Calu3 (cell line): Measurements from ENCODE around the gene SPHK2. TPM values are rescaled to one million over a fixed set of nuclear protein-coding genes. Genes with fewer than 3 reads are reported as not detected.

Experiments
- BruUV-seq: library from RNA; stranded (reverse); fragments of 400-500 nt; replicated peaks from 2 replicates; lab custom pipeline; 2021; lab: Mats Ljungman, UMichigan
- CTCF ChIA-PET: fragments of 300-600 bp; sonication (Branson Sonifier 250); formaldehyde crosslinking; loops from one replicate; lab custom pipeline; 2022; ENCODE audit warnings: antibody characterized with exemption; lab: Charles Lee
- DNase-seq: peaks from one replicate; pipeline ENCODE4 v3.0.0; 2022
- H3K27ac Mint-ChIP-seq: one replicate; pipeline ENCODE4 v1.8.0; 2022; ENCODE audit warnings: mixed read lengths; ENCODE audit not compliant: unreplicated experiment
- H3K27me3 Mint-ChIP-seq: one replicate; pipeline ENCODE4 v1.8.0; 2022; ENCODE audit warnings: mixed read lengths; ENCODE audit not compliant: unreplicated experiment
- H3K36me3 Mint-ChIP-seq: one replicate; pipeline ENCODE4 v1.8.0; 2022; ENCODE audit warnings: mild to moderate bottlenecking, moderate library complexity, mixed read lengths; ENCODE audit not compliant: insufficient read depth, unreplicated experiment
- H3K4me1 Mint-ChIP-seq: one replicate; pipeline ENCODE4 v1.8.0; 2022; ENCODE audit warnings: mild to moderate bottlenecking, low read depth, mixed read lengths; ENCODE audit not compliant: unreplicated experiment
- H3K4me3 Mint-ChIP-seq: one replicate; pipeline ENCODE4 v1.8.0; 2022; ENCODE audit warnings: mild to moderate bottlenecking, low read depth, moderate library complexity, mixed read lengths; ENCODE audit not compliant: unreplicated experiment
- H3K9me3 Mint-ChIP-seq: one replicate; pipeline ENCODE4 v1.8.0; 2022; ENCODE audit warnings: low read depth, mixed read lengths; ENCODE audit not compliant: unreplicated experiment
- CTCF ChIP-seq: fragments of 200-600 bp; IDR thresholded peaks from one replicate; pipeline ENCODE4 v1.8.0; 2022; ENCODE audit warnings: antibody characterized with exemption; ENCODE audit not compliant: unreplicated experiment
- intact Hi-C: fragments of 100-400 bp; cut with micrococcal nuclease; formaldehyde crosslinking; loops from one replicate; pipeline ENCODE4 v1.10.0; 2022; ENCODE audit not compliant: unreplicated experiment
- total RNA-seq: library from RNA; stranded (reverse); gene quantifications from 2 replicates; pipeline ENCODE4 v1.2.3, GENCODE V29; 2022

Gene SPHK2
- total RNA-seq, 1 experiment from 2014 or later = 24.2 TPM

- peaks cover 73% of the 10 kb centered on the region for H3K36me3 Mint-ChIP-seq
- BruUV-seq = no TSS peak
- no peaks in the 10 kb centered on the region for H3K27me3 Mint-ChIP-seq
- peak overlapping the region; percentile 100 for H3K27ac Mint-ChIP-seq
- DNase-seq = no peak
- peak overlapping the region; percentile 94 for H3K4me3 Mint-ChIP-seq
- H3K4me1 Mint-ChIP-seq = peaks cover 54% of the 10 kb centered on the region
- intact Hi-C loops = no loop called here
- no peak for TF ChIP-seq CTCF
- no peaks in the 10 kb centered on the region for H3K9me3 Mint-ChIP-seq
- CTCF ChIA-PET = interaction anchor here (0.7 kb wide), 1 partner anchor 109 kb away, joined by 4 read pairs; no protein-coding TSS in a partner anchor
Observed at GRCh38 chr19:48615231-48616040, 3.9 kb upstream of the SPHK2 start.

GRCh38 chr19:48616041-48616436 lies 3.3 kb upstream of the SPHK2 start:
- no peak for DNase-seq
- H3K4me1 Mint-ChIP-seq = peaks cover 54% of the 10 kb centered on the region

DNA sequence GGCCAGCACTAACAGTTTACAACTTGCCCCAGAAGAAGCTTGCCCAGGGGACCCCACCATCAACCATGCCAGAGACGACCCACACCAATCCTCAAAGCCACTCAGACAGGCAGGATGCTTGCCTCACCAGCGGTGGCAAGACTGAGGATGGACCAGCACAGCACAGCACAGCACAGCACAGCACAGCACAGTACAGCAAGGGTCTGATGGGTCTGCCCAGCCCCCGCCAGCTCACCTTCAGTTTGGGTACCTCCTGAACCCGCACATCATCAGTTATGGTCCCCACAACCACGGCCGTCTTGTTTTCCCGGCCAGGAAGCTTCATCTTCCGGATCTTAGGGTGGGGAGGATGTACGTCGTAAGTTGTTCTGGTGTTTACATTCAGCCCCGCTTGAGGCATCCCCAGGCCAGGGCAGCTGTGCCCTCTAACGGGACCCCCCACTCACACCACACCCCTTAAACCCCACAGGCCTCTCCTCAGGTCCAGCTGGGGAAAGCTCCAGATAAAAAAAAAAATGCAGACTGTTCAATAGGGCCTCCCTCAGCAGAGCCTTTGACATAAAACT lies 2.7 kb upstream of the SPHK2 start:
- intact Hi-C loops = no loop called here
- no peaks in the 10 kb centered on the region for H3K27me3 Mint-ChIP-seq
- TF ChIP-seq CTCF = no peak
- no peak for DNase-seq
- H3K4me3 Mint-ChIP-seq = peak overlapping the region; percentile 94
- no peaks in the 10 kb centered on the region for H3K9me3 Mint-ChIP-seq
- peaks cover 69% of the 10 kb centered on the region for H3K36me3 Mint-ChIP-seq
- CTCF ChIA-PET = interaction anchor here (0.6 to 1.5 kb wide), 2 partner anchors 8 to 23 kb away, joined by 4 read pairs; no protein-coding TSS in a partner anchor
- peaks cover 54% of the 10 kb centered on the region for H3K4me1 Mint-ChIP-seq
- H3K27ac Mint-ChIP-seq = peak overlapping the region; percentile 100
- no TSS peak for BruUV-seq

More at GRCh38 chr19:48616041-48616436, 3.3 kb upstream of the SPHK2 start:
- TF ChIP-seq CTCF = no peak
- BruUV-seq = no TSS peak
- peak overlapping the region; percentile 94 for H3K4me3 Mint-ChIP-seq
- intact Hi-C loops = no loop called here
- H3K27ac Mint-ChIP-seq = peak overlapping the region; percentile 100
- H3K36me3 Mint-ChIP-seq = peaks cover 69% of the 10 kb centered on the region
- no peaks in the 10 kb centered on the region for H3K9me3 Mint-ChIP-seq
- CTCF ChIA-PET = no interaction called here
- no peaks in the 10 kb centered on the region for H3K27me3 Mint-ChIP-seq

- Mint-ChIP-seq H3K4me1 (peaks cover 54% of the 10 kb centered on the region), H3K4me3 (peak overlapping the region; percentile 94), H3K9me3 (no peaks in the 10 kb centered on the region), H3K27me3 (no peaks in the 10 kb centered on the region), H3K36me3 (peaks cover 69% of the 10 kb centered on the region), H3K27ac (peak overlapping the region; percentile 100)
- CTCF ChIA-PET = interaction anchor here (0.6 to 1.5 kb wide), 3 partner anchors 9 to 28 kb away, joined by 4 read pairs; no protein-coding TSS in a partner anchor
- BruUV-seq = no TSS peak
- DNase-seq = no peak
- peak; percentile 17 for TF ChIP-seq CTCF
- intact Hi-C loops = no loop called here
Observed at GRCh38 chr19:48617146-48617937, 2.0 kb upstream of the SPHK2 start.
